WTC11 (cell line): ENCODE results near the gene STRA8.

Source experiments
- IRF2 ChIP-seq: sonication (generic); formaldehyde crosslinking; IDR thresholded peaks from 2 replicates; pipeline ENCODE4 v1.8.0; 2022; ENCODE audit warnings: low read depth, missing genetic modification reagents, borderline replicate concordance
- NFYB ChIP-seq: sonication (generic); formaldehyde crosslinking; conservative IDR thresholded peaks from 2 replicates; pipeline ENCODE4 v1.8.0; 2022; ENCODE audit warnings: low read depth, missing genetic modification reagents
- SMAD3 ChIP-seq: sonication (generic); formaldehyde crosslinking; IDR thresholded peaks from 2 replicates; pipeline ENCODE4 v1.8.0; 2022; ENCODE audit warnings: missing genetic modification reagents, mild to moderate bottlenecking, borderline replicate concordance
- SP1 ChIP-seq: sonication (generic); formaldehyde crosslinking; conservative IDR thresholded peaks from 2 replicates; pipeline ENCODE4 v1.8.1; 2022; ENCODE audit warnings: missing genetic modification reagents
- TF ChIP-seq, protein P1 (sequence below): fragments of 200-600 bp; IDR thresholded peaks from 2 replicates; pipeline ENCODE4 v1.8.0; 2022; ENCODE audit warnings: antibody characterized with exemption

DNA sequence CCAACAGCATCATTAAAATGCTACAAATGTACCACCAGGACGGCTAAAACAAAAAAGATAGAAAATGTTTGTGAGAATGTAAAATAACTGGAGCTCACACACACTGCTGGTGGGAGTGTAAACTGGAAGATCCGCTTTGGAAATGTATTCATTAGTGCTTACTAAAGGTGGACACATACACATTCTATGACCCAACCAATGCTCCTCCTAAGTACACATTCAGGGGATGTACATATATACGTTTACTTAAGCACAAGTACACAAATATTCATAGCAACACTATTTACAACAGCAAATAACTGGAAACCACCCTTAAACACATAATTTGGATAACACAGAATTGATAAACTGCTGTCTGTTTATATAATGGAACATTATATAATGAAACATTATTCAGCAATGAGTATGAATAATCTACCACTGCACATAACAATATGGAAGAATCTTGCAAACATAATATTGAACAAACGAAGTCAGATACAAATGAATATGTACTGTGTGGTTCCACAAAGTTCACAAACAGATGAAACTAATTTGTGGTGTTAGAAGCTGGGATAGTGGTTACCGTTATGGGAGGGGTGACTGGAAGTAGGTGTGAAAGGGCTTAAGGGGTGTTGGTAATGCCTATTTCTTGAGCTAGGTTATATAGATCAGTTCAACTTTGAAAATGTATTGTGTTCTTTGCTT, 52.1 kb downstream of the STRA8 start:
- TF ChIP-seq SP1 (CRISPR knock-in tag) (no peak), NFYB (CRISPR knock-in tag) (no peak), SMAD3 (CRISPR knock-in tag) (no peak), IRF2 (CRISPR knock-in tag) (no peak)
- TF ChIP-seq, protein P1, sequence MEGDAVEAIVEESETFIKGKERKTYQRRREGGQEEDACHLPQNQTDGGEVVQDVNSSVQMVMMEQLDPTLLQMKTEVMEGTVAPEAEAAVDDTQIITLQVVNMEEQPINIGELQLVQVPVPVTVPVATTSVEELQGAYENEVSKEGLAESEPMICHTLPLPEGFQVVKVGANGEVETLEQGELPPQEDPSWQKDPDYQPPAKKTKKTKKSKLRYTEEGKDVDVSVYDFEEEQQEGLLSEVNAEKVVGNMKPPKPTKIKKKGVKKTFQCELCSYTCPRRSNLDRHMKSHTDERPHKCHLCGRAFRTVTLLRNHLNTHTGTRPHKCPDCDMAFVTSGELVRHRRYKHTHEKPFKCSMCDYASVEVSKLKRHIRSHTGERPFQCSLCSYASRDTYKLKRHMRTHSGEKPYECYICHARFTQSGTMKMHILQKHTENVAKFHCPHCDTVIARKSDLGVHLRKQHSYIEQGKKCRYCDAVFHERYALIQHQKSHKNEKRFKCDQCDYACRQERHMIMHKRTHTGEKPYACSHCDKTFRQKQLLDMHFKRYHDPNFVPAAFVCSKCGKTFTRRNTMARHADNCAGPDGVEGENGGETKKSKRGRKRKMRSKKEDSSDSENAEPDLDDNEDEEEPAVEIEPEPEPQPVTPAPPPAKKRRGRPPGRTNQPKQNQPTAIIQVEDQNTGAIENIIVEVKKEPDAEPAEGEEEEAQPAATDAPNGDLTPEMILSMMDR: no peak
